GM21529 (cell line): ENCODE data around the gene HSD17B2.
"Not testable (repeated sequence)": the region's sequence is repeated elsewhere in the genome, so short reads cannot be mapped to it uniquely, and the experiment has no call there.

ENCODE experiments used
- ATAC-seq: cut with Tn5 transposase; IDR thresholded peaks from one replicate; pipeline ENCODE4 v1.9.1; 2021; ENCODE audit not compliant: unreplicated experiment

HSD17B2 gene, protein sequence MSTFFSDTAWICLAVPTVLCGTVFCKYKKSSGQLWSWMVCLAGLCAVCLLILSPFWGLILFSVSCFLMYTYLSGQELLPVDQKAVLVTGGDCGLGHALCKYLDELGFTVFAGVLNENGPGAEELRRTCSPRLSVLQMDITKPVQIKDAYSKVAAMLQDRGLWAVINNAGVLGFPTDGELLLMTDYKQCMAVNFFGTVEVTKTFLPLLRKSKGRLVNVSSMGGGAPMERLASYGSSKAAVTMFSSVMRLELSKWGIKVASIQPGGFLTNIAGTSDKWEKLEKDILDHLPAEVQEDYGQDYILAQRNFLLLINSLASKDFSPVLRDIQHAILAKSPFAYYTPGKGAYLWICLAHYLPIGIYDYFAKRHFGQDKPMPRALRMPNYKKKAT

DNA sequence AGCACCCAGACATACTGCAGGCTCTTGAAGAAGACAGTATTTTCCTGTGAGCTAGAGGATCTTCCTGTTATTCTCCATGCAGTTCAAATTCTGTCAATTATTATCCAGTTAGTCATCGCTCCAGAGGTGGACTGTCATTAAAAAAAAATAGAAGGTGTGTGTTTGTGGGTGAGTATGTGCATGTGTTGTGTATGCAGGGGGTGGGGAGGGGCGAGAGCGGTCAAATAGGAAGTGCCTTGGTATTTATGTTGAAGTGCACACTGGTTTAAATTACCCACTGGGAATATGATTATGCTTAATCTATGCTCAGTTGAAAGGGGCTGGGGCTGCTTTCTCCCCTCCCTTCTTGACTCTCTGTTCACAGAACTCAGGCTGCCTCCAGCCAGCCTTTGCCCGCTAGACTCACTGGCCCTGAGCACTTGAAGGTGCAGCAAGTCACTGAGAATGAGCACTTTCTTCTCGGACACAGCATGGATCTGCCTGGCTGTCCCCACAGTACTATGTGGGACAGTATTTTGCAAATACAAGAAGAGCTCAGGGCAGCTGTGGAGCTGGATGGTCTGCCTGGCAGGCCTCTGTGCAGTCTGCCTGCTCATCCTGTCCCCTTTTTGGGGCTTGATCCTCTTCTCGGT, at the start of gene HSD17B2:
Gene HSD17B2, plus strand, starts transcription at position 273 of the 632 bp plus-strand sequence. Its CDS starts 172 bp downstream, at position 445.
- no peak for ATAC-seq

DNA sequence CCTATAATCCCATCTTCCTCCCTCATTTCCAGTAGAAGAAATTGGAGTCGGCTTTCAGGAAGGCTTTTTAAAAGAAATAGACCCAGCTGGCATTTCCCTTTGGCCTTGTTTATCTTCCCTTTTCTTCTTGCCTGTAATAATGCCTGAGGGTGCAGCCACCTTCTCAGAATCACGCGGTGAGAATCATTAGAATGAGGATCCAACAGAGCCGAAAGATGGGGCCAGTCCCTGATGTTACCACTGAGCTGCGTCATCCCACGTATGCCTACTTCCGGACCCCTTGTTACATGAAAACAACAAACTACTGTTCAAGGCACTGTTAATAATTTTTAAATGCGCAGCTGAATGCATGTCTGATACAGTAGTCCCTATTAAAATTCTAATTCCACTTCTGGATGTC, 47.9 kb upstream of the HSD17B2 start:
- ATAC-seq = no peak

DNA sequence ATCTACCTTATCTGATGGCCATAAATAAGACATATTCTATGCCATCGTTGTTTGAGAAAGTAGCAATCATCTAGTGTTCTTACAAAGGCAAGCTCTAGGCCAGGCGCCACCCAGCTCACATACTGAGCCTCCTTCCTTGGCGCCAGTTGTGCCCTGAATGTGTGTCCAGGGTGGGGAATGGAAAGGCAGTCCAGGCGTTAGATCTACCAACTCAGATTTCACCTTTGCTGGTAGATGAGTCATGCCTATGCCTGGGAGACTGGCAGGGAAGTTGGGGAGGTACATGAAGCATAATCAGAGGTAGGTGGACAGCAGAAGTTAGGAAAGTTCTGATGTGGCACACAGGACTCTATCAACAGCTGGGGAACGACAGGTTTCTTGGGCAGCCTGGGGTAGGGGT, 47.3 kb upstream of the HSD17B2 start:
- ATAC-seq = no peak

DNA sequence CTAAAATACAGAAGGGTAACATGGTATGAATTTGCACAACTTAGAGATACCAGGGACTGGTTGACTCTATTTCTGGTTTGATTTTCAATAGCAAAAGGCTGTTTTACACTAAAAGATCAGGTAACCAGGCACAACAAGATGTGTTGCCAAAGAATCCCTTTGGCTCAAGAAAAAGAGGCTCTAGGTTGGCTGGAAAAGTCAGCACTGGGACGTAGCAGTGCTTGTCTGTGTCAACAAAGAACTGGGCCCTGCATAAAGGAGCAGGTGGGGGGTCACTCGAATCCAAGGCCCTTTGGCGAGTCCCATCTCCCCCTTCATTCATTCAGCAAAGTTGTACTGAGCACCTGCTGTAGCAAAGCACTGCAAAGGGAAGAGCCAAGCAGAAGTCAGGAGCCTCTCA, 42.2 kb upstream of the HSD17B2 start:
- no peak for ATAC-seq

DNA sequence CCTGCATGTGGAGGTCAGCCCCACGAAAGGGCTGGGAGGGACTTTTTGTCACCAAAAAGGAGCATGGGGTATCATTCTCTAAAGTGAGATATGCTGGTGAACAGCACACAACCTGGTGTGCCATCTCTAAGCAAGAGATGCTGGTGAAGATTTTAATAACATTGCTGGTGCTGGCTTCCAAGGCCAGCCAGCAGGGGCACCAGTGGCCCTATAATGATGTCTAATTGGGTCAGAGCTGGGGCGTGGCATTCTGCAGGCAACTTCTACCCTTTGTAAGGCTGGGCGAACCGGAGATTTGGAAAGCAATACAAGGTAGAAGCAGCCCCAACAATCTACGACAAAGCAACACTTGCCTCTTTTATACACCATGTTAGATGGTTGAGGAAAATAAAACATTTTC, 40.6 kb upstream of the HSD17B2 start:
- no peak for ATAC-seq

DNA sequence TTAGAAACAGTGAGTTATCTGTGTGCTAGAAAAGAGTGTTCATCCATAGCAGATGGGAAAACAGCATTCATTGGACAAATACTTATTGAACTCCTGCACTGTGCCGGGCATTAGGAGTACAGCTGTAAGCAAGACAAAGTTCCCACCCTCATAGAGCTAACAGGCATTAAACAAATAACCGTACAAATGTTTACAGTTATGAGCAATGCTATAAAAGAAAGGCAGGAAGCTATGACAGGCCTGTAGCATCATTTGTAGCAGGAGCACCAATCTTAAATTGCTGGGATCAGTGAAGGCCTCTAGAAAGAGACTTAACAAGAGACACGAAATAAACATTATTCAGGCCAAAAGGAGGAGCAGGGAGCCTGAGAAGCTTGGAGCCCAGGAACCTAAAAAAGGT, 39.4 kb upstream of the HSD17B2 start:
- no peak for ATAC-seq

DNA sequence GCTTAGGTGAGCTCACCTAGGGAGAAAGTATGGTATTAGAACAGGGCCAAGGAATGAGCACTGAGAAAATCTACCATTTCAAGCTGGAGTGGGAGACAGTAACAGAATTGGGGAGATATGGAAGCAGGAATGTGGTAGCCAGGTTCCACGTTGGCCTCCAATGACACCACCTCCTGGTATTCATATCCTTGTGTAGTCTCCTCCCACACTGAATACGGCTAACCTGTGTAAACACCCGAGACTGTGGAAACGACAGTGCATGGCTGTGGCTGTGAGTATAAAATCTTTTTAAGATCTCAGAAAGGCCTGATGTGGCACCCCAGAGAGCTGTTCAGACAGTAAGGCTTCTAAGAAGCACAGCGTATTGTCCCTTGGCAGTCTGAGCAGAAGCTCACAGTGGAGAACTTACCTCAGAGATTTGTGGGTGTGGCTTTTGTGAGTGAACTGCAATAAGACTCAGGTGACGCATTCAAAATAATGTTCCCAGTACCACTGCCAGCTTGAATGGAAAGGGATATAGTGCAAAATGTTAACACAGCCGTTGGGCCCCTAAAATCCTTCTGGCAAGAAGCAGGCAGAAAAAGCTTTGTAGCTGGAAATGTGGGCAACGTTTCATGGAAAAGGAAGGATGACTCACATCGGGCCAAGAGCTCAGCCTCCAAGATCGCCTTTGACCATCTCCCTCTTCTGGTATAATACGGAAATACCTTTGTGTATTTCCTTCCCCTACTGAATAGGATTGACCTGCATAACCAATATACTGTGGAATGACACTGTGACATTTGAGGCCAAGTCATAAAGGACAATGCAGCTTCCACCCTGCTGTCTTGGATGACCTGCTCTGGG, 38.2 kb upstream of the HSD17B2 start:
- ATAC-seq = no peak

DNA sequence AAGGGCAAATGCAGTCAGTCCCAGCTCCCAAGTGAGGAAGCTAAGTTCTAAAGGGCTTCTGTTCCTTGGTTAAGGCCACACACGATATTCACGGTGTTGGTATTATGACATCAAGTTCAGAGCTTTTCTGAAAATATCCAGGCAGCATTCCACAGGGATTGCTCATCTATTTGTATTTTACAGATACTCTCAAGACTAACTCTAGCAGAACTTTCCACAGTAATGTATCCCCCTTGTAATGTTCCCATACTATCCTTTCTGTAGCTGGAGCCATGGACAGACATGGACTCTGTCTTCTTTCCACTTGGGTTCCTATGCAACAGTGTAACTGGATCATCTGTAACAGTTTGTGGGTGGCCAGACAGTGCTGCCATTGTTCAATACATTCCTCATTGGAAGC, 37.3 kb upstream of the HSD17B2 start:
- ATAC-seq = no peak

DNA sequence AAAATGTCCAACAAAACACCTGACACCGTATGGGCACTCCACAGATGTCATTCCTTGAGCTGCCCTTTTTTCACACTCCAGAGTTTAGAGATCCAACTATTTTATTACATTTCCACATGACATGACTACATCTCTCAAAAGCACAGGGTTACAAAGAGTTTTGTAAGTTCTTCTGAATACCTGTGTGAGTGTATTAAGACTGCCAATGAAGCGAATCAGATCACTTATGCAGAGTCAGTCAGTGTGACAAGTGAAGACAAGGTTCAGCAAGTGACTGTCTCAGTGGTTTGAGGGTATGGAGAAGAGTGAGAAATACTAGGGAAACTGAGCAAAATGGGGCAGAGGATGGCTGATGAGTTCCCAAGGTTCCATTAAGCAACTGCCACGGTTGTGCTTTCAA, 32.2 kb upstream of the HSD17B2 start:
- ATAC-seq = no peak

DNA sequence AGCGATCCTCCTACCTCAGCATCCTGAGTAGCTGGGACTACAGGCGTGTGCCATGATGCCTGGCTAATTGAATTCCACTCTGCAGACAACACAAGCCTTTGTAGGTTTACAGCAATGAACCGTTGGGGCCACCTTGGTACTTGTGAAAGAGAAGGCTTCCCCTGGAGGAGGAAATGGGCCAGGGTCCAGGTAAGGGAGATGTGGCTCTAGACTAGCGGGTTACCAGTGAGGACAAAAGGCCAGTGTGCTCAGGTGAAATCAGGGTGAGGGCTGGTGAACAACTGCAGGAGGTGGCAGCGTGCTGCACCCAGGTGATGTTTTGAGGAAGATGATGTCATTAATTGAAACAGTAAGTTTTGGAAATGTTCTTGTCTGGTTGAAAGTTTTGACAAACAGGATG, 30.5 kb upstream of the HSD17B2 start:
- ATAC-seq = no peak

DNA sequence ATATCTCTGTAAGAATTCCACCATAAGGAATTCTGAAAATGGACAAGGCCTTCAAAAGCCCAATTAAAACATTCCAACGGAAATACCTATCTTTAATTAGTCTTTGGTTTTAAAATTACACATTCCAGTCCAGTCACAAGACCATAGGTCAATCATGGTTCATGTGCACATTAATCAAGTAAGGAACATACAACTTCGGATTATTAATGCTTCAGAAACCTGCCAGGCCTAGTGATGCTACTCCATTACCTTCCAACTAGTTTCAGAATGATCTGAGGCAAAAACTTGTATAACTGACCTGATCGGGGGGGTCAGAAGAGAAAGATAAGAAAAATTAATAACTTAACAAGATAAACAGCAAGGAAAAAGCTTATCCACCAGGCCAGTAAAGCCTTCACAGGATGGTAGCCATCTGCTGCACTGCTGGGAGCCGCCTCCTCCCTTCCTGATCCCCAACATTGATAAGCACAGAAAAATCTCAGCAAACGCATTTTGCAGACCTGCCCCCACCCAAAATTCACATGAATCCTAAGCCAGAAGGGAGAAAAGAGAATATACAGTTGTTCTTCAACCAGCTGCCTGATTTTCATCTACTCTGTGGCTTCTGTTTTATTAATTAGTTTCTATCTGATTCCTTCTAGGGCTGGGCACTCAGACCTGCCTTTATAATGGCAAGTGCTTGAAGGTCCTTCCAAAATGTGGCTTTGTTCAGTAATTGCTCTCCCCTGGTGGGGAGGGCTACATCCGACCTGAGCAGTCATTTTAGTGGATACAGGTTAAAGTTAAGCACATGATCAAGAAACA, 29.8 kb upstream of the HSD17B2 start:
- no peak for ATAC-seq

DNA sequence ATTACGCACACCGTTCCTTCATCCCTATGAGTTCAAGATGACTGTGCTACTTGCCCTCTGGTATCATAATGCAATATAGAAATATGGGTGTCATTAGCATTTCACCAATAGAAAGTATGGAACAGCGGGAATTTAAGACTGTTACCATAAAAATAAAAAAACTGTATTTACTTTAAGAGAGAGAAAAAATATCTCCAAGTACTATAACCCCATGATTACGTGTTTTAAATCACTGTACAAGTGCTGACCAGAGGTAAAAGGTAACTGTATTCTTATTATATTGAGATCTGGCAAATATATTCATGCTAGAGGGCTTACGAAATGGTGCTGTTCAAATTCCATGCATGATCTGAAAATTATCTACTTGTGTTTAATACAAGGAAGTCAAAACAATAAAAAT, 29.0 kb upstream of the HSD17B2 start:
- ATAC-seq = no peak

DNA sequence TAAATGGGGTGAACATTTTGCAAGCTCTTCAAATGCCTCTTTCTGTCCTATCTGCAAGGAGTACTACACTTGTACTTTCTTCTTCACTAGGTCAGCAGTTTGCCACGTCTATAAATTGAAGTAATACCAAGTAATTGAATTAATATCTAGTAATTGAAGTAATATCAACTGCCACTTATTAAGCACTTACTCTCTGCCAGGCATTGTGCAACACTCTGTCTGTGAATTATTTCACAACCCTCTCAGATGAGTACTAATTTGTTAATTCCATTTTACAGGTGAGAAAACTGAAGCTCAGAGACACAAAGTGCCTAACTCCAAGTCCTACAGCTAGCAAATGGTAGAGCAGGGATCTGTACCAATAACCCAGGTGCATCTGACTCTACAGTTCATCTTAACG, 27.9 kb upstream of the HSD17B2 start:
- ATAC-seq = no peak

DNA sequence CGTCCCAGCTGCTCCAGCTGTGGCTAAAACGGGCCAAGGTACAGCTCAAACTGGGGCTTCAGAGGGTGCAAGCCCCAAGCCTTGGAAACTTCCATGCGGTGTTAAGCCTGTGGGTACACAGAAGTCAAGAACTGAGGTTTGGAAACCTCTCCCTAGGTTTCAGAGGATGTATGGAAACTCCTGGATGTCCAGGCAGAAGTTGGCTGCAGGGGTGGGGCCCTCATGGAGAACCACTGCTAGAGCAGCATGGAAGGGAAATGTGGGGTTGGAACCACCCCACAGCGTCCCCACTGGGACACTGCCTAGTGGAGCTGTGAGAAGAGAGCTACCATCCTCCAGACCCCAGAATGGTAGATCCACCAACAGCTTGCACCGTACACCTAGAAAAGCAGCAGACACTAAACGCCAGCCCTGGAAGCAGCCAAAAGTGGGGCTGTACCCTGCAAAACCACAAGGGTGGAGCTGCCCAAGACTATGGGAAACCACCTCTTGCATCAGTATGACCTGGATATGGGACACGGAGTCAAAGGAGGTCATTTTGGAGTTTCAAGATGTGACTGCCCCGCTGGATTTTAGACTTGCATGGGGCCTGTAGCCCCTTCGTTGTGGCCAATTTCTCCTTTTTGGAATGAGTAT, 26.0 kb upstream of the HSD17B2 start:
- no peak for ATAC-seq

DNA sequence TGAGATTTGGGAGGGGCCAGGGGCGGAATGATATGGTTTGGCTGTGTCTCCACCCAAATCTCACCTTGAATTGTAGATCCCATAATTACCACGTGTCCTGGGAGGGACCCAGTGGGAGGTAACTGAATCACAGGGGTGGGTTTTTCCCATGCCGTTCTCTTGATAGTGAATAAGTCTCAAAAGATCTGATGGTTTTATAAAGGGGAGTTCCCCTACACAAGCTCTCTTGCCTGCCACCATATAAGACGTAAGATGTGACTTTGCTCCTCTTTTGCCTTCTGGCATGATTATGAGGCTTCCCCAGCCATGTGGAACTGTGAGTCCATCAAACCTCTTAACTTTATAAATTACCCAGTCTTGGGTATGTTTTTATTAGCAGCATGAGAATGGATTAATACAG, 25.3 kb upstream of the HSD17B2 start:
- ATAC-seq = not testable (repeated sequence)

DNA sequence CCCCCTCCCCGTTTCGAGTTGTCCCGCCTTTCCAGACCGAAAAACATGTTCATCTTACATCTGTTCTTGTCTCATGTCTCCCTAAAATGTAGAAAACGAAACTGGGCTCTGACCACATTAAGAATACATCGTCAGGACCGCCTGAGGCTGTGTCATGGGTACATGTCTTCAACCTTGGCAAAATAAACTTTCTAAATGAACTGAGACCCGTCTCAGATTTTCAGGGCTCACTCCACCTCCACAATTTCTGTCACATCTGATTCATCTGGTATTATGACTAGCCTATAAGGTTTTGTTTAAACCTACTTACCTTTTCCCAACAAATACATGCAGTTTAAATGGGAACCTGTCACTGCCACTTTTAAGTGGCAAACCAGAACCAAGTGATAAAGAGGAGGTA, 24.4 kb upstream of the HSD17B2 start:
- ATAC-seq = no peak

DNA sequence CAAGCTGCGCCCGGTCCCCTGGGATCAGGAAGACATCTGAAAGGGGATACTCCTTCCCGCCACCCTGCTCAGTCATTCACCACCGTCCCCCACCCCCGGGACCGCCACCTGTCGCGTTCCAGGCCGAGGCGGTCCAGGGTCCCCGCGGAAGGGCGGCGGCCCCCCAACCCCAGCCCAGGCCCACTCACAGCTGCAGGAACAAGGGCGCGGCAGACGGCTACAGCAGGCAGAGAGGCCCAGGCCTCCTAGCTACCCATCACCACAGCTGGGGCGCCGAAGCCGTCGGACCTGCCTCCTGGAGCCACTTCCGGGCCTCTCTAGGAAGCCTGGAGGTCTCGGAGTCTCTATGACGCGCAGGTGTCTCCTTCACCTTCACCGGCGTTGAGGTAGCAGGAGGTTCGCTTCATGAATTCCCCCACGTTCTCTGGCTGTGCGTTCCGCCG, 23.8 kb upstream of the HSD17B2 start, which contains the start of gene SDR42E1:
Gene SDR42E1, minus strand, starts transcription at position 272 of the 443 bp plus-strand sequence. CDS start 10,612 bp downstream, outside the sequence.
- peak; percentile 94 for ATAC-seq

DNA sequence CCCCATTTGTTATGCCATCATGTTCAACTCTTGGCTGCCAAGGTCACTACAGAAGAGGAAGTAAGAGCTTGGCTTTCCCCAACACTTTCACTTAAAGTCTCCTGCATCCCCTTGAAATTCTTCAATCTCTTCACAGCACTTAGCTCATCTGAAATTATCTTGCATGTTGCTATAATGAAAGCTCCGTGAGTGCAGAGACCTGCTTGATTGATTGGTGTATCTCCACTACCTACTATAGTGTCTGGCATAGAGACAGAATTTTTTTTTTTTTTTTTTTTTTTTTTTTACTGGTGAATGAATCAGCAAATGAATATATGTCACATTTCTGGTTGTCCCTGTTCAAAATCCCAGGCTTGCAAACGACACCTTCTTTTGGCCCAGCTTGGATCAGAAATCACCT, 21.9 kb upstream of the HSD17B2 start:
- no peak for ATAC-seq

DNA sequence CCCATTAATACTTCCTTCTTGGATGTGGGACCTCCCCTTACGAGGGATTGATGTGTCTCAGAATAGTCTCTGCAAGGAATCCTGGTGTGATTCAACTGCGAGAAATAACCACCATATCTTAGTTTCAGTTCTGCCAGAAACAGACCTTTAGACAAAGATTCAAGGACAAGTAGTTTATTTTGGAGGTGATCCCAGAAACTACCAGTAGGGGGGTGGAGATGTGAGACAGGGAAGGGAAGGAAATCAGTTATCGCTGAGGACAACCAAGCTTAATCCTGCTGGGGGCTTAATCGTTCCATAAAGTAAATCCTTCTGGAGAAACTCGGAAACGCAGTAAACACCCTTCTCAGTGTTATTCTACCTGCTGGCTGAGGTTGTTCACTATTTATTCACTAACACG, 18.8 kb upstream of the HSD17B2 start:
- no peak for ATAC-seq

DNA sequence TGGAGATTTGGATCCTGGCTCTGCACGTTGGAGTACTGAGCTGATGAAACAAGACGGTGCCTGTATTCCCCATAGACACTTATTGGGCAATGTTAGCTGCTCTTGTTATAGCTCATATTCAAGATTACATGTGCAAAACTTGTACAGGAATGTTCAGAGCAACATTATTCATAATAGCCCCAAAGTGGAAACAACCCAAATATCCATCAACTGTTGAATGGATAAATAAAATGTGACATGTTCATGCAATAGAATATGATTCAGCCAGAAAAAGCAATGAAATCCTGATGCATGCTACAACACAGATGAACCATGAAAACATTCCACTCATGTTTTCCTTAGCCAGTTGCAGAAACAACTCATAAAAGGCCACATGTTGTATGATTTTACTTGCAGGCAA, 18.1 kb upstream of the HSD17B2 start:
- ATAC-seq = no peak
